ENCODE data around the gene KRTCAP2.

DNA sequence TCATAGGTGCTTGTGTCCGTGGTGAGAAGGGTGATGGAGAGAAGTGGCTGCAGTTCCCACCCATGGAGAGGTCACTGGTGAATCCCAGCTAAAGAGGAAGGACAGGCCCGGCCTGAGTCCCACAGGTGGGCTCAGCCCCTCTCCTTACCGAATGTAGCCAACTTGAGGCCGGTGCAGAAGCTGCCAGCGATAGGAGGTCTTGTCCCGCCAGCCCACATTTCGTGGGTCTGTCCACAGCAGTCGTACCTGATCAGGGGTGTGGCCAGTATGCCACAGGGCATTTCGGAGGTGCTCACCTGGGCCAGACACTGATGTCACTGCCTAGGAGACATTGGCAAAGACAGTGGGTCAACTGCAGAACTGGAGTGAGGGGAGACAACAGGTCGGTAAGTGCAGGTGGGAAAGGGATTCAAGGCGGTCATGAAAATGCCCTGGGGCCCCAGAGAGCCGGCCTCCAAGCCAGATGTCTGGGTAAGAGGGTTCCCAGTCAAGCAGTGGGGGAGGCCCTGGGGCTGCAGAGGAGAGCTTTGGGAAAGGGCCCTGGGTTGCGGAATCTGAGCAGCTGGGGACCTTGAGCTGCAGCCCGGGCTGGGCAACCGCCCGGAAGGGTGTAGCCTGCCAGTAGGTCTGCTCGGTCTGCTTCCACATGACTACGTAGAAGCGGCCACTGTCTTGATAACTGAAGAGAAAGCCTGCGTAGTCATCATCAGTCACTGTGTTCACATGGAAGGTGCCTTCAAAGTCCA is 24.0 kb upstream of the KRTCAP2 start:
- TF ChIP-seq, protein P1, sequence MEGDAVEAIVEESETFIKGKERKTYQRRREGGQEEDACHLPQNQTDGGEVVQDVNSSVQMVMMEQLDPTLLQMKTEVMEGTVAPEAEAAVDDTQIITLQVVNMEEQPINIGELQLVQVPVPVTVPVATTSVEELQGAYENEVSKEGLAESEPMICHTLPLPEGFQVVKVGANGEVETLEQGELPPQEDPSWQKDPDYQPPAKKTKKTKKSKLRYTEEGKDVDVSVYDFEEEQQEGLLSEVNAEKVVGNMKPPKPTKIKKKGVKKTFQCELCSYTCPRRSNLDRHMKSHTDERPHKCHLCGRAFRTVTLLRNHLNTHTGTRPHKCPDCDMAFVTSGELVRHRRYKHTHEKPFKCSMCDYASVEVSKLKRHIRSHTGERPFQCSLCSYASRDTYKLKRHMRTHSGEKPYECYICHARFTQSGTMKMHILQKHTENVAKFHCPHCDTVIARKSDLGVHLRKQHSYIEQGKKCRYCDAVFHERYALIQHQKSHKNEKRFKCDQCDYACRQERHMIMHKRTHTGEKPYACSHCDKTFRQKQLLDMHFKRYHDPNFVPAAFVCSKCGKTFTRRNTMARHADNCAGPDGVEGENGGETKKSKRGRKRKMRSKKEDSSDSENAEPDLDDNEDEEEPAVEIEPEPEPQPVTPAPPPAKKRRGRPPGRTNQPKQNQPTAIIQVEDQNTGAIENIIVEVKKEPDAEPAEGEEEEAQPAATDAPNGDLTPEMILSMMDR (IDR thresholded peaks at IDR 0.05) = no peak
- TF ChIP-seq POLR2AphosphoS5 (IDR thresholded peaks at IDR 0.05) (no peak), EP300 (IDR thresholded peaks at IDR 0.05) (no peak), POLR2A (IDR thresholded peaks at IDR 0.05; ENCODE audit: low read depth) (no peak)
